ENCODE results near the gene SUPT5H. TPM values are rescaled to one million over a fixed set of nuclear protein-coding genes. Genes with fewer than 3 reads are reported as not detected.

Gene SUPT5H
- total RNA-seq, 1 experiment from 2014 or later = 42.3 TPM

GRCh38 chr19:39423258-39424086, 21.9 kb upstream of the SUPT5H start:
- no peak for DNase-seq (ENCODE audit: extremely low read depth, low read depth)

GRCh38 chr19:39424934-39425333, 20.4 kb upstream of the SUPT5H start:
- DNase-seq (ENCODE audit: extremely low read depth, low read depth) = no peak

GRCh38 chr19:39425744-39426143, 19.6 kb upstream of the SUPT5H start:
- DNase-seq (ENCODE audit: extremely low read depth, low read depth) = no peak

GRCh38 chr19:39426170-39426569, 19.2 kb upstream of the SUPT5H start:
- no peak for DNase-seq (ENCODE audit: extremely low read depth, low read depth)

GRCh38 chr19:39427707-39428106, 17.7 kb upstream of the SUPT5H start:
- DNase-seq (ENCODE audit: extremely low read depth, low read depth) = no peak

GRCh38 chr19:39428283-39429112, 16.9 kb upstream of the SUPT5H start:
- no peak for DNase-seq (ENCODE audit: extremely low read depth, low read depth)

GRCh38 chr19:39430675-39431593, 14.4 kb upstream of the SUPT5H start:
- DNase-seq (ENCODE audit: extremely low read depth, low read depth) = peak; percentile 96

- no peak for DNase-seq (ENCODE audit: extremely low read depth, low read depth)
Measured at GRCh38 chr19:39432677-39433025, 12.7 kb upstream of the SUPT5H start.

GRCh38 chr19:39433480-39434079, 11.8 kb upstream of the SUPT5H start:
- no peak for DNase-seq (ENCODE audit: extremely low read depth, low read depth)

GRCh38 chr19:39434123-39435076, 11.0 kb upstream of the SUPT5H start:
- DNase-seq (ENCODE audit: extremely low read depth, low read depth) = no peak

- DNase-seq (ENCODE audit: extremely low read depth, low read depth) = peak; percentile 95
Measured at GRCh38 chr19:39435499-39436349, 9.7 kb upstream of the SUPT5H start, which contains the start of gene RPS16. RPS16 (minus strand) TSS chr19:39435949; CDS start chr19:39435895, 54 bp downstream.

GRCh38 chr19:39436350-39436716, 9.0 kb upstream of the SUPT5H start:
- no peak for DNase-seq (ENCODE audit: extremely low read depth, low read depth)

- DNase-seq (ENCODE audit: extremely low read depth, low read depth) = no peak
Measured at GRCh38 chr19:39438270-39438934, 7.0 kb upstream of the SUPT5H start.

GRCh38 chr19:39444598-39445195, 685 bp upstream of the SUPT5H start:
- no peak for DNase-seq (ENCODE audit: extremely low read depth, low read depth)

- no peak for DNase-seq (ENCODE audit: extremely low read depth, low read depth)
Measured at GRCh38 chr19:39446365-39447084, 1.1 kb downstream of the SUPT5H start.

- no peak for DNase-seq (ENCODE audit: extremely low read depth, low read depth)
Measured at GRCh38 chr19:39448271-39448670, 2.9 kb downstream of the SUPT5H start.
